SK-N-SH treated with all-trans-retinoic acid at 6 μM for 48 hours (cell line): ENCODE measurements around the gene CDRT4.

Experiments used
- ATAC-seq: fragments of 200-7000 bp; cut with Tn5 transposase; 3 replicates; pipeline ENCODE4 v1.9.1; 2020; ENCODE audit warnings: mild to moderate bottlenecking, moderate library complexity
- ARNTL ChIP-seq: fragments of 450-650 bp; formaldehyde crosslinking; IDR thresholded peaks from 2 replicates; pipeline ENCODE4 v1.5.0; 2020; ENCODE audit warnings: low read depth, mild to moderate bottlenecking, moderate library complexity, borderline replicate concordance
- BACH2 ChIP-seq: fragments of 250-450 bp; sonication (Bioruptor Pico); IDR thresholded peaks from 2 replicates; pipeline ENCODE4 v1.9.0; 2021; ENCODE audit warnings: mild to moderate bottlenecking, borderline replicate concordance
- CREB5 ChIP-seq: fragments of 250-450 bp; sonication (Bioruptor Pico); IDR thresholded peaks from 2 replicates; pipeline ENCODE4 v1.5.1; 2020; ENCODE audit warnings: low read depth, mild to moderate bottlenecking, moderate library complexity
- CSDC2 ChIP-seq: fragments of 250-450 bp; sonication (Bioruptor Pico); IDR thresholded peaks from 2 replicates; pipeline ENCODE4 v1.5.0; 2020; ENCODE audit warnings: mild to moderate bottlenecking, moderate library complexity
- CSRNP3 ChIP-seq: fragments of 250-450 bp; sonication (Bioruptor Pico); IDR thresholded peaks from 2 replicates; pipeline ENCODE4 v1.5.1; 2021; ENCODE audit warnings: mild to moderate bottlenecking, moderate library complexity
- ESRRG ChIP-seq: fragments of 250-450 bp; sonication (Bioruptor Pico); IDR thresholded peaks from 2 replicates; pipeline ENCODE4 v1.6.1; 2021; ENCODE audit warnings: mild to moderate bottlenecking
- GLIS3 ChIP-seq: fragments of 250-450 bp; sonication (Bioruptor Pico); IDR thresholded peaks from 2 replicates; pipeline ENCODE4 v1.5.0; 2020; ENCODE audit warnings: mild to moderate bottlenecking, moderate library complexity
- ISL1 ChIP-seq: fragments of 250-450 bp; sonication (Bioruptor Pico); IDR thresholded peaks from 2 replicates; pipeline ENCODE4 v2.1.2; 2022; ENCODE audit warnings: mild to moderate bottlenecking, moderate library complexity
- OSR1 ChIP-seq: fragments of 250-450 bp; sonication (Bioruptor Pico); IDR thresholded peaks from 2 replicates; pipeline ENCODE4 v1.8.0; 2022; ENCODE audit warnings: moderate library complexity, mild to moderate bottlenecking, inconsistent platforms
- PATZ1 ChIP-seq: fragments of 250-450 bp; sonication (Bioruptor Pico); IDR thresholded peaks from 2 replicates; pipeline ENCODE4 v1.8.0; 2020; ENCODE audit warnings: mild to moderate bottlenecking, moderate library complexity, borderline replicate concordance
- POU6F1 ChIP-seq: fragments of 250-450 bp; sonication (Bioruptor Pico); IDR thresholded peaks from 2 replicates; pipeline ENCODE4 v1.8.0; 2021; ENCODE audit warnings: low read depth, mild to moderate bottlenecking, moderate library complexity, borderline replicate concordance
- PPARA ChIP-seq: fragments of 250-450 bp; sonication (Bioruptor Pico); IDR thresholded peaks from 2 replicates; pipeline ENCODE4 v1.5.0; 2020; ENCODE audit warnings: mild to moderate bottlenecking, borderline replicate concordance
- RARB ChIP-seq: fragments of 250-450 bp; sonication (Bioruptor Pico); IDR thresholded peaks from 2 replicates; pipeline ENCODE4 v1.8.0; 2021; ENCODE audit warnings: mild to moderate bottlenecking, moderate library complexity
- SNAI2 ChIP-seq: fragments of 250-450 bp; sonication (Bioruptor Pico); IDR thresholded peaks from 2 replicates; pipeline ENCODE4 v1.5.0; 2020; ENCODE audit warnings: mild to moderate bottlenecking, moderate library complexity
- TOX ChIP-seq: fragments of 250-450 bp; sonication (Bioruptor Pico); IDR thresholded peaks from 2 replicates; pipeline ENCODE4 v1.8.0; 2021; ENCODE audit warnings: mild to moderate bottlenecking, moderate library complexity, borderline replicate concordance
- ZC3H10 ChIP-seq: fragments of 250-450 bp; sonication (Bioruptor Pico); IDR thresholded peaks from 2 replicates; pipeline ENCODE4 v1.5.1; 2021; ENCODE audit warnings: mild to moderate bottlenecking, moderate library complexity
- ZFP3 ChIP-seq: fragments of 250-450 bp; sonication (Bioruptor Pico); IDR thresholded peaks from 2 replicates; pipeline ENCODE4 v1.5.0; 2020; ENCODE audit warnings: mild to moderate bottlenecking, moderate library complexity
- ZFP30 ChIP-seq: fragments of 450-650 bp; formaldehyde crosslinking; IDR thresholded peaks from 2 replicates; pipeline ENCODE4 v1.5.0; 2022; ENCODE audit warnings: mild to moderate bottlenecking, moderate library complexity
- ZNF70 ChIP-seq: fragments of 450-650 bp; formaldehyde crosslinking; IDR thresholded peaks from 2 replicates; pipeline ENCODE4 v1.5.0; 2020; ENCODE audit warnings: mild to moderate bottlenecking, moderate library complexity
- ZNF8 ChIP-seq: fragments of 450-650 bp; formaldehyde crosslinking; IDR thresholded peaks from 2 replicates; pipeline ENCODE4 v1.5.0; 2020; ENCODE audit warnings: mild to moderate bottlenecking, moderate library complexity

The CDRT4 gene

GRCh38 chr17:15452746-15453145 is 14.7 kb downstream of the CDRT4 start (continued):
- TF ChIP-seq GLIS3 (CRISPR knock-in tag) (no peak), ZNF70 (CRISPR knock-in tag) (no peak), ZFP3 (no peak), POU6F1 (no peak)

- ATAC-seq: no peak
- TF ChIP-seq ESRRG (CRISPR knock-in tag): no peak
- no peak for TF ChIP-seq SNAI2 (CRISPR knock-in tag)
- no peak for TF ChIP-seq CREB5 (CRISPR knock-in tag)
- TF ChIP-seq ZFP30 (CRISPR knock-in tag): no peak
- TF ChIP-seq CSRNP3 (CRISPR knock-in tag): no peak
- no peak for TF ChIP-seq ZNF70 (CRISPR knock-in tag)
- TF ChIP-seq ZFP3: no peak
- TF ChIP-seq GLIS3 (CRISPR knock-in tag): no peak
- no peak for TF ChIP-seq TOX (CRISPR knock-in tag)
Observed at GRCh38 chr17:15451680-15452079, 15.7 kb downstream of the CDRT4 start.

GRCh38 chr17:15448580-15448956 is 18.9 kb downstream of the CDRT4 start:
- ATAC-seq: no peak
- TF ChIP-seq ISL1: no peak
- TF ChIP-seq POU6F1: no peak
- TF ChIP-seq TOX (CRISPR knock-in tag): no peak
- no peak for TF ChIP-seq ZFP30 (CRISPR knock-in tag)
- TF ChIP-seq SNAI2 (CRISPR knock-in tag): no peak
- TF ChIP-seq RARB (CRISPR knock-in tag): no peak
- TF ChIP-seq OSR1 (CRISPR knock-in tag): no peak
- TF ChIP-seq CSRNP3 (CRISPR knock-in tag): no peak
- no peak for TF ChIP-seq GLIS3 (CRISPR knock-in tag)
- TF ChIP-seq ZNF8 (CRISPR knock-in tag): no peak
- TF ChIP-seq ZC3H10: no peak
- TF ChIP-seq CSDC2 (CRISPR knock-in tag): no peak
- no peak for TF ChIP-seq ZFP3
- no peak for TF ChIP-seq PATZ1 (CRISPR knock-in tag)
- no peak for TF ChIP-seq PPARA

GRCh38 chr17:15447928-15448579 is 19.4 kb downstream of the CDRT4 start:
- ATAC-seq: no peak

More at GRCh38 chr17:15447928-15448579, 19.4 kb downstream of the CDRT4 start:
- TF ChIP-seq ZNF70 (CRISPR knock-in tag) (no peak), ESRRG (CRISPR knock-in tag) (no peak), ARNTL (CRISPR knock-in tag) (no peak), PATZ1 (CRISPR knock-in tag) (no peak), POU6F1 (no peak), BACH2 (CRISPR knock-in tag) (no peak)
